ENCODE results near the gene SLC6A9.

Gene SLC6A9

GRCh38 chr1:44031252-44032169 lies at the start of gene SLC6A9:
SLC6A9 (minus strand) TSS chr1:44031462; CDS start chr1:44024277, 7,185 bp downstream.
- peak; percentile 48 for DNase-seq (ENCODE audit: low read depth, low spot score)

- no peak for DNase-seq (ENCODE audit: low read depth, low spot score)
These were observed 48.3 kb upstream of the SLC6A9 start for GRCh38 chr1:44079566-44079965.

- no peak for DNase-seq (ENCODE audit: low read depth, low spot score)
These were observed 46.8 kb upstream of the SLC6A9 start for GRCh38 chr1:44078104-44078503.

- DNase-seq (ENCODE audit: low read depth, low spot score) = no peak
These were observed 46.2 kb upstream of the SLC6A9 start for GRCh38 chr1:44077421-44077820.

- no peak for DNase-seq (ENCODE audit: low read depth, low spot score)
These were observed 44.8 kb upstream of the SLC6A9 start for GRCh38 chr1:44076066-44076465.

- DNase-seq (ENCODE audit: low read depth, low spot score) = no peak
These were observed 43.2 kb upstream of the SLC6A9 start for GRCh38 chr1:44074415-44074814.

GRCh38 chr1:44073528-44073927 lies 42.3 kb upstream of the SLC6A9 start:
- DNase-seq (ENCODE audit: low read depth, low spot score) = no peak

- DNase-seq (ENCODE audit: low read depth, low spot score) = no peak
These were observed 41.6 kb upstream of the SLC6A9 start for GRCh38 chr1:44072821-44073220.

GRCh38 chr1:44072204-44072603 lies 40.9 kb upstream of the SLC6A9 start:
- DNase-seq (ENCODE audit: low read depth, low spot score) = no peak

- DNase-seq (ENCODE audit: low read depth, low spot score) = no peak
These were observed 40.2 kb upstream of the SLC6A9 start for GRCh38 chr1:44071461-44071860.

- DNase-seq (ENCODE audit: low read depth, low spot score) = no peak
These were observed 37.2 kb upstream of the SLC6A9 start for GRCh38 chr1:44068442-44068921.

GRCh38 chr1:44067266-44068250 lies 36.3 kb upstream of the SLC6A9 start:
- no peak for DNase-seq (ENCODE audit: low read depth, low spot score)

GRCh38 chr1:44062656-44063179 lies 31.5 kb upstream of the SLC6A9 start:
- no peak for DNase-seq (ENCODE audit: low read depth, low spot score)

- no peak for DNase-seq (ENCODE audit: low read depth, low spot score)
These were observed 30.6 kb upstream of the SLC6A9 start for GRCh38 chr1:44061857-44062256.

- DNase-seq (ENCODE audit: low read depth, low spot score) = no peak
These were observed 29.6 kb upstream of the SLC6A9 start for GRCh38 chr1:44060830-44061267.

- DNase-seq (ENCODE audit: low read depth, low spot score) = no peak
These were observed 28.5 kb upstream of the SLC6A9 start for GRCh38 chr1:44059664-44060355.

- DNase-seq (ENCODE audit: low read depth, low spot score) = no peak
These were observed 27.9 kb upstream of the SLC6A9 start for GRCh38 chr1:44059212-44059611.

GRCh38 chr1:44057293-44057692 lies 26.0 kb upstream of the SLC6A9 start:
- DNase-seq (ENCODE audit: low read depth, low spot score) = no peak

- no peak for DNase-seq (ENCODE audit: low read depth, low spot score)
These were observed 22.1 kb upstream of the SLC6A9 start for GRCh38 chr1:44053394-44053793.

- DNase-seq (ENCODE audit: low read depth, low spot score) = no peak
These were observed 19.0 kb upstream of the SLC6A9 start for GRCh38 chr1:44050261-44050660.

GRCh38 chr1:44049839-44050238 lies 18.6 kb upstream of the SLC6A9 start:
- DNase-seq (ENCODE audit: low read depth, low spot score) = no peak

Measured in activated naive CD8-positive, alpha-beta T cell treated with anti-CD3 and anti-CD28 coated beads, Interleukin-2, amount 50 U/mL, for 16 hours (primary cell).